HG03097 (cell line): ENCODE measurements around the gene SPATA32.

Experiments used
- ATAC-seq: cut with Tn5 transposase; IDR thresholded peaks from one replicate; pipeline ENCODE4 v1.9.1; 2021; ENCODE audit not compliant: unreplicated experiment, low FRiP score

Gene SPATA32

DNA sequence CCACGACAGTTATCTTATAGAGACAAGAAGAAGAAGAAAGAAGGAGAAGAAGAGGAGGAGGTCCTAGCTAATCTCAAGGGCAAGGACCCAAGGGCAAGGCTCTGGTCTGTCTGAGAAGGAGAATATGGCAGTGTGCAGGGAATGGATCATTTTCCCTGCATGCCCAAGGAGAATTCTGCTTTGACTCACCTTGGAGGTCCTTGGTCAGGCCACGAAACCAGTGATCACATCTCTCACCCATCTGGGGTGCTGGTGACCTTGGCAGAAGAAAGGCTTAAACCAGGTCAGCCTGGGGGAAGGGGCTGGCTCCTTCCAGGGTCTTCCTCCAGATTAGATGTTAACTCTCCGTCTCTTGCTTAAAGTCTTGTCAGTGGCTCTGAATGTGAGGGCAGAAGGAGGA is 41.8 kb downstream of the SPATA32 start:
- no peak for ATAC-seq

DNA sequence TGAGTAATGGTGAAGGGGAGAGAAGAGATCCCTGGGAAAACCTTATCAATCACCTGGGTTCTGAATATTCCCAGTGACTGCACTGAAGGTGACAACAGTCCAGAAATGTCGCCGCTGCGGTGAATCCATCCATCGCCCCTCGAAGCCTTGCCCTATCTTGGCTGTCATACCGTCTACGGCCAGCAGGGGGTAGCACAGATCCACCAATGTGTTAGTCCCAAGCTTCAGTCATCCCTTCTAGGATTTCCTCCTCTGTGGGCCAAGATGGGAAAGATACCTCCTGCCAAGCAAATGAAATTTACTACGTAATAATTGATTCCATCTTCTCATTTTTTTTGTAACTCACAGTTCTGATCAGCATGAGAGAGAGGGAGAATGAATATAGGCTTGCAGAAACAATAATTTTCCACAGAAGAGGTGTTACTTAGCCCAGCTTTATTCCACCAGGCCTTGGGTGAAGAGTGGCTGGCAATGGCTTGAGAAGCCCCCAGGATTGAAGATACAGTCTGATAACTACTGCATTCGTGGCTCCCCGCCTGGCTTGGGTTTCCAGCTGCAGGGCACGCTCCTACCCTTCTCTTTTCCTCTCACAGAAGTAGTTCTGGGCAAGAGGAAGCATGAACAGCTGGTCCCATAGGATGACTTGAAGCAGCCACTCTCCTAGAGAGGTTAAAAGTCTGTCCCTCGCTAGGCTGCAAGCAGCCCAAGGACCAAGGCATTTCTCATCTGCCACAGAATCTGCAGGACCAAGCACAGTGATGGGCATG is 42.8 kb downstream of the SPATA32 start:
- ATAC-seq: no peak
